IgD-negative memory B cell (primary cell): ENCODE data around the gene RGS14. TPM values are rescaled to one million over a fixed set of nuclear protein-coding genes. Genes with fewer than 3 reads are reported as not detected.
"Not testable (repeated sequence)": the region's sequence is repeated elsewhere in the genome, so short reads cannot be mapped to it uniquely, and the experiment has no call there.

Source experiments
- H3K27ac Mint-ChIP-seq, 3 donors: one replicate each; pipeline ENCODE4 v1.8.0; 2020 to 2022; ENCODE audit warnings: mild to moderate bottlenecking in 3 of 3, mixed read lengths in 3 of 3, moderate library complexity in 1 of 3
- H3K27me3 Mint-ChIP-seq: one replicate; pipeline ENCODE4 v1.8.0; 2021; ENCODE audit warnings: mixed read lengths
- H3K36me3 Mint-ChIP-seq: one replicate; pipeline ENCODE4 v1.8.0; 2020; ENCODE audit warnings: mild to moderate bottlenecking, mixed read lengths
- H3K4me1 Mint-ChIP-seq, 3 donors: one replicate each; pipeline ENCODE4 v1.8.0; 2020 to 2022; ENCODE audit warnings: mixed read lengths in 3 of 3, mild to moderate bottlenecking in 1 of 3
- H3K4me3 Mint-ChIP-seq, 4 donors: one replicate each; pipeline ENCODE4 v1.8.0; 2020 to 2022; ENCODE audit warnings: mild to moderate bottlenecking in 4 of 4, mixed read lengths in 4 of 4, moderate library complexity in 3 of 4
- H3K9me3 Mint-ChIP-seq, 3 donors: one replicate each; pipeline ENCODE4 v1.8.0; 2020 to 2021; ENCODE audit warnings: mixed read lengths in 3 of 3, mild to moderate bottlenecking in 1 of 3
- polyA plus RNA-seq: library from polyadenylated mRNA; unstranded; fragments of 300-500 nt; fragmentation: Illumina TruSeq; gene quantifications from one replicate; pipeline ENCODE4 v1.2.3, GENCODE V29; 2021

The RGS14 gene
- polyA plus RNA-seq, 1 donor from 2014 or later, result 49.5 TPM

DNA sequence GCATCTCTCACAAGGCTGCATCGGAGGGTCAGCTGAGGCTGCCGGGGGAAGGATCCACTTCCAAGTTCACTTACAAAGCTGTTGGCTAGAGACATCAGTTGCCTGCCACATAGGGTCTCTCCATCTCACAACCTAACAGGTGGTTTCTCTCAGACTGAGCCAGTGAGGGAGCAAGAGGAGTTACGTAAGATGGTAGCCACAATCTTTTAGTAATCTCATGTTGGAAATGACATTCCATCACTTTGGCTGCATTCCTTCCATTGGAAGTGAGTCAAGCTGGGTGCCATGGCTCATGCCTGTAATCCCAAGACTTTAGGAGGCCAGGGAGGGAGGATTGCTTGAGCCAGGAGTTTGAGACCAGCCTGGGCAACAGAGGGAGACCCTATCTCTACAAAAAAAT lies 61.3 kb downstream of the RGS14 start:
- Mint-ChIP-seq H3K27ac (peak overlapping the region in 1 of 3 donors; percentile 19), H3K4me3 (no peak overlapping the region), H3K27me3 (no peaks in the 10 kb centered on the region), H3K36me3 (no peaks in the 10 kb centered on the region), H3K4me1 (peaks cover 0 to 4% (median 3%) of the 10 kb centered on the region in 3 donors), H3K9me3 (no peaks in the 10 kb centered on the region)

DNA sequence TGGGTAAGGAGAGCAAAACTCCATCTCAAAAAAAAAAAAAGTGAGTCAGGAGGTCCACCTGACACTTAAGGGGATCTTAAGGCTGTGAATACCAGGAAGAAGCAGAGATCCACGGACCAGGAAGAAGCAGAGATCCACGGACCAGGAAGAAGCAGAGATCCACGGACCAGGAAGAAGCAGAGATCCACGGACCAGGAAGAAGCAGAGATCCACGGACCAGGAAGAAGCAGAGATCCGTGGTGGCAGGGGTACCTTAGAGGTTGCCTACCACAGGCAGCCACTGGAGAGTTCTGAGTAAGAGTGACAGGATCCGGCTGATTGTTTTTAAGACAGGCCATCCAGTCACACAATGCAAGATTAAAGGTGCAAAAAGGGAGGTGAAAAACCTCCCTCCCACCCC lies 62.7 kb downstream of the RGS14 start:
- not testable (repeated sequence) for H3K36me3 Mint-ChIP-seq, H3K27me3 Mint-ChIP-seq, H3K27ac Mint-ChIP-seq, H3K4me1 Mint-ChIP-seq, H3K9me3 Mint-ChIP-seq
- H3K4me3 Mint-ChIP-seq, result peak overlapping the region in 1 of 4 donors; percentile 55

DNA sequence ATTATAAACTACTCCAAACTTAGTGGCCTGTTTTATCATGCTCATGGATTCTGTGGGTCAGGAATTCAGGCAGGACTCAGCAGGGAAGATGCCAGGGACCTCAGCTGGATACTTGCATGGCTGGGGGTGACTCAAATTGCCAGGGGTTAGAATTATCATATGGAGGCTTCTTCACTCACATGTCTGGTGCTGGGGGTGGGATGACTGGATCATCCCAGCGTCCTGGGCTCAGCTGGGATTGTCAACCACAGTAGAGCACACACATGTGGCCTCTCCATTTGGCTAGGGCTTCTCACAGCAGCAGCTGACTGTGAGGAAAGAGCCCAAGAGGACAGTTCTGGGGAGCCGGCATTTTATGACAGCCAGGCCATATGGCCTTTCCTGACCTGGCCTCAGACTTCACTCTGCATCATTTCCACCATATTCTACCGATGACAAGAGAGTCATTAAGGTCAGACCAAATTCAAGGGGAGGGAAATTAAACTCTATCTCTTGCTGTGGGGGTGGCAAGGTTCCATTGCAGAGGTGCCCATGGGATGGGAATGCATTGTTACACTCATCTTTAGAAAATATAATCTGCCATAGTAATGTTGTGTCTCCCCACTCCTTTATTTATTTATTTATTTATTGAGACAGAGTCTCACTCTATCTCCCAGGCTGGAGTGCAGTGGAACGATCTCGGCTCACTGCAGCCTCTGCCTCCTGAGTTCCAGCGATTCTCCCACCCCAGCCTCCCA lies 63.5 kb downstream of the RGS14 start:
- no peaks in the 10 kb centered on the region for H3K36me3 Mint-ChIP-seq
- H3K27ac Mint-ChIP-seq, result peak overlapping the region in 1 of 3 donors; percentile 20
- peaks cover 8 to 12% (median 9%) of the 10 kb centered on the region in 3 donors for H3K4me1 Mint-ChIP-seq
- no peak overlapping the region for H3K4me3 Mint-ChIP-seq
- H3K9me3 Mint-ChIP-seq, result no peaks in the 10 kb centered on the region
- no peaks in the 10 kb centered on the region for H3K27me3 Mint-ChIP-seq

Other genes starting within 250 kb of the RGS14 start
- gene NSD1, start 224.2 kb upstream of the RGS14 start, polyA plus RNA-seq, result 68.5 TPM
- gene RAB24, start 54.2 kb upstream of the RGS14 start, polyA plus RNA-seq, result 42.9 TPM
- gene PRELID1, start 54.1 kb upstream of the RGS14 start, polyA plus RNA-seq, result 248 TPM
- gene MXD3, start 46.0 kb upstream of the RGS14 start, polyA plus RNA-seq, result 4.1 TPM
- 171 TPM for gene LMAN2, start 6.3 kb upstream of the RGS14 start, polyA plus RNA-seq
- not detected for gene SLC34A1, start 26.5 kb downstream of the RGS14 start, polyA plus RNA-seq
- not detected for gene PFN3, start 42.7 kb downstream of the RGS14 start, polyA plus RNA-seq
- 0.78 TPM for gene F12, start 51.6 kb downstream of the RGS14 start, polyA plus RNA-seq
- gene GRK6, start 68.8 kb downstream of the RGS14 start, polyA plus RNA-seq, result 107 TPM
- 23.1 TPM for gene PRR7, start 88.9 kb downstream of the RGS14 start, polyA plus RNA-seq
- gene DBN1, start 115.7 kb downstream of the RGS14 start, polyA plus RNA-seq, result 0.54 TPM
- 16.3 TPM for gene PDLIM7, start 139.7 kb downstream of the RGS14 start, polyA plus RNA-seq
- gene DOK3, start 151.9 kb downstream of the RGS14 start, polyA plus RNA-seq, result 154 TPM
- 74.2 TPM for gene DDX41, start 159.0 kb downstream of the RGS14 start, polyA plus RNA-seq
- 4.5 TPM for gene FAM193B, start 196.6 kb downstream of the RGS14 start, polyA plus RNA-seq
- 96.6 TPM for gene TMED9, start 234.3 kb downstream of the RGS14 start, polyA plus RNA-seq
- gene B4GALT7, start 242.2 kb downstream of the RGS14 start, polyA plus RNA-seq, result 26.4 TPM